Measurements from ENCODE around the gene CYP4A11. TPM values are rescaled to one million over a fixed set of nuclear protein-coding genes. Genes with fewer than 3 reads are reported as not detected.
"Not testable (repeated sequence)": the region's sequence is repeated elsewhere in the genome, so short reads cannot be mapped to it uniquely, and the experiment has no call there.

The CYP4A11 gene
- total RNA-seq, 2 experiments from 2014 or later = not detected

GRCh38 chr1:46947706-46948105 is 6.4 kb upstream of the CYP4A11 start:
- DNase-seq; H3K9me3 Mint-ChIP-seq; ATAC-seq (ENCODE audit: low read depth); H3K4me3 Mint-ChIP-seq; H3K27ac Mint-ChIP-seq; H3K36me3 Mint-ChIP-seq; POLR2A ChIA-PET: not testable (repeated sequence)
- Mint-ChIP-seq H3K27me3 (peaks cover 35% of the 10 kb centered on the region), H3K4me1 (peaks cover 12% of the 10 kb centered on the region)

- no peak overlapping the region for H3K27ac Mint-ChIP-seq
- peaks cover 30% of the 10 kb centered on the region for H3K27me3 Mint-ChIP-seq
- no peak for ATAC-seq (ENCODE audit: low read depth)
- no peaks in the 10 kb centered on the region for H3K4me1 Mint-ChIP-seq
- H3K36me3 Mint-ChIP-seq = no peaks in the 10 kb centered on the region
- peaks cover 1% of the 10 kb centered on the region for H3K9me3 Mint-ChIP-seq
- POLR2A ChIA-PET = no interaction called here
- DNase-seq = no peak
- H3K4me3 Mint-ChIP-seq = no peak overlapping the region
Measured at GRCh38 chr1:46942086-46942485, 810 bp upstream of the CYP4A11 start.

GRCh38 chr1:46940307-46940706 is 969 bp downstream of the CYP4A11 start:
- ATAC-seq (ENCODE audit: low read depth) = no peak
- no peak for DNase-seq
- Mint-ChIP-seq H3K27ac (no peak overlapping the region), H3K4me3 (no peak overlapping the region), H3K4me1 (no peaks in the 10 kb centered on the region), H3K9me3 (peaks cover 1% of the 10 kb centered on the region), H3K36me3 (no peaks in the 10 kb centered on the region), H3K27me3 (peaks cover 21% of the 10 kb centered on the region)
- POLR2A ChIA-PET = no interaction called here

- H3K4me1 Mint-ChIP-seq = no peaks in the 10 kb centered on the region
Measured at GRCh38 chr1:46937270-46937669, 4.0 kb downstream of the CYP4A11 start.

GRCh38 chr1:46936788-46937187 is 4.5 kb downstream of the CYP4A11 start:
- H3K27me3 Mint-ChIP-seq = peaks cover 5% of the 10 kb centered on the region
- DNase-seq (no peak), ATAC-seq (ENCODE audit: low read depth) (no peak)
- no peaks in the 10 kb centered on the region for H3K9me3 Mint-ChIP-seq
- no peaks in the 10 kb centered on the region for H3K36me3 Mint-ChIP-seq
- POLR2A ChIA-PET = no interaction called here
- no peak overlapping the region for H3K27ac Mint-ChIP-seq
- no peaks in the 10 kb centered on the region for H3K4me1 Mint-ChIP-seq
- no peak overlapping the region for H3K4me3 Mint-ChIP-seq

More at GRCh38 chr1:46937270-46937669, 4.0 kb downstream of the CYP4A11 start:
- POLR2A ChIA-PET = no interaction called here
- no peak overlapping the region for H3K27ac Mint-ChIP-seq
- H3K4me3 Mint-ChIP-seq = no peak overlapping the region
- no peaks in the 10 kb centered on the region for H3K9me3 Mint-ChIP-seq
- H3K27me3 Mint-ChIP-seq = peaks cover 5% of the 10 kb centered on the region
- DNase-seq = no peak
- H3K36me3 Mint-ChIP-seq = no peaks in the 10 kb centered on the region
- ATAC-seq (ENCODE audit: low read depth) = no peak

- H3K4me3 Mint-ChIP-seq; H3K36me3 Mint-ChIP-seq; H3K27ac Mint-ChIP-seq; ATAC-seq (ENCODE audit: low read depth); H3K9me3 Mint-ChIP-seq; H3K27me3 Mint-ChIP-seq; H3K4me1 Mint-ChIP-seq; DNase-seq: not testable (repeated sequence)
- POLR2A ChIA-PET = interaction anchor here (0.6 kb wide), 1 partner anchor 242 kb away, joined by 3 read pairs; no protein-coding TSS in a partner anchor
Measured at GRCh38 chr1:46934852-46935251, 6.4 kb downstream of the CYP4A11 start.

GRCh38 chr1:46932020-46932419 is 9.3 kb downstream of the CYP4A11 start:
- ATAC-seq (ENCODE audit: low read depth) = not testable (repeated sequence)

GRCh38 chr1:46931151-46931550 is 10.1 kb downstream of the CYP4A11 start:
- H3K4me3 Mint-ChIP-seq = no peak overlapping the region
- DNase-seq (no peak), ATAC-seq (ENCODE audit: low read depth) (no peak)
- peaks cover 3% of the 10 kb centered on the region for H3K27me3 Mint-ChIP-seq
- H3K4me1 Mint-ChIP-seq = no peaks in the 10 kb centered on the region
- no peak overlapping the region for H3K27ac Mint-ChIP-seq
- POLR2A ChIA-PET = no interaction called here
- no peaks in the 10 kb centered on the region for H3K9me3 Mint-ChIP-seq
- H3K36me3 Mint-ChIP-seq = no peaks in the 10 kb centered on the region

More at GRCh38 chr1:46932020-46932419, 9.3 kb downstream of the CYP4A11 start:
- H3K36me3 Mint-ChIP-seq, H3K27ac Mint-ChIP-seq, H3K9me3 Mint-ChIP-seq, H3K4me1 Mint-ChIP-seq, H3K4me3 Mint-ChIP-seq, POLR2A ChIA-PET, DNase-seq, H3K27me3 Mint-ChIP-seq: not testable (repeated sequence)

GRCh38 chr1:46927249-46927835 is 13.9 kb downstream of the CYP4A11 start:
- H3K36me3 Mint-ChIP-seq = no peaks in the 10 kb centered on the region
- peaks cover 17% of the 10 kb centered on the region for H3K27me3 Mint-ChIP-seq
- no peak for ATAC-seq (ENCODE audit: low read depth)
- no peak for DNase-seq
- POLR2A ChIA-PET = no interaction called here
- H3K4me1 Mint-ChIP-seq = no peaks in the 10 kb centered on the region
- H3K27ac Mint-ChIP-seq = no peak overlapping the region
- H3K4me3 Mint-ChIP-seq = no peak overlapping the region
- peaks cover 6% of the 10 kb centered on the region for H3K9me3 Mint-ChIP-seq

- H3K27me3 Mint-ChIP-seq = peaks cover 20% of the 10 kb centered on the region
- H3K4me1 Mint-ChIP-seq = no peaks in the 10 kb centered on the region
- no peak overlapping the region for H3K27ac Mint-ChIP-seq
- POLR2A ChIA-PET = no interaction called here
- H3K9me3 Mint-ChIP-seq = peaks cover 3% of the 10 kb centered on the region
- H3K4me3 Mint-ChIP-seq = no peak overlapping the region
- DNase-seq = no peak
- no peaks in the 10 kb centered on the region for H3K36me3 Mint-ChIP-seq
- no peak for ATAC-seq (ENCODE audit: low read depth)
Measured at GRCh38 chr1:46910790-46911189, 30.5 kb downstream of the CYP4A11 start.

GRCh38 chr1:46903481-46903880 is 37.8 kb downstream of the CYP4A11 start:
- H3K4me1 Mint-ChIP-seq = no peaks in the 10 kb centered on the region
- ATAC-seq (ENCODE audit: low read depth) (no peak), DNase-seq (no peak)
- POLR2A ChIA-PET = no interaction called here
- H3K36me3 Mint-ChIP-seq = no peaks in the 10 kb centered on the region
- peaks cover 13% of the 10 kb centered on the region for H3K27me3 Mint-ChIP-seq
- H3K9me3 Mint-ChIP-seq = peaks cover 5% of the 10 kb centered on the region
- no peak overlapping the region for H3K4me3 Mint-ChIP-seq
- H3K27ac Mint-ChIP-seq = no peak overlapping the region

- Mint-ChIP-seq H3K4me3 (no peak overlapping the region), H3K9me3 (peaks cover 2% of the 10 kb centered on the region), H3K36me3 (no peaks in the 10 kb centered on the region), H3K4me1 (no peaks in the 10 kb centered on the region), H3K27me3 (peaks cover 12% of the 10 kb centered on the region), H3K27ac (no peak overlapping the region)
- POLR2A ChIA-PET = no interaction called here
- ATAC-seq (ENCODE audit: low read depth) (no peak), DNase-seq (no peak)
Measured at GRCh38 chr1:46900401-46900800, 40.9 kb downstream of the CYP4A11 start.

- ATAC-seq (ENCODE audit: low read depth); H3K27ac Mint-ChIP-seq; POLR2A ChIA-PET; DNase-seq; H3K4me1 Mint-ChIP-seq; H3K27me3 Mint-ChIP-seq; H3K36me3 Mint-ChIP-seq; H3K9me3 Mint-ChIP-seq; H3K4me3 Mint-ChIP-seq: not testable (repeated sequence)
Measured at GRCh38 chr1:46881656-46882055, 59.6 kb downstream of the CYP4A11 start.
